ENCODE measurements around the gene ODF2. TPM values are rescaled to one million over a fixed set of nuclear protein-coding genes. Genes with fewer than 3 reads are reported as not detected.
A peak's percentile ranks its signal among the peaks of the same experiment; 100 is the strongest.

The ODF2 gene
- total and polyA plus RNA-seq, 10 of the 15 experiments (the other 5 are each of a cell fraction or from before 2014, with no cell fraction given) = 8.7 to 65.1 (median 38.5) TPM

DNA sequence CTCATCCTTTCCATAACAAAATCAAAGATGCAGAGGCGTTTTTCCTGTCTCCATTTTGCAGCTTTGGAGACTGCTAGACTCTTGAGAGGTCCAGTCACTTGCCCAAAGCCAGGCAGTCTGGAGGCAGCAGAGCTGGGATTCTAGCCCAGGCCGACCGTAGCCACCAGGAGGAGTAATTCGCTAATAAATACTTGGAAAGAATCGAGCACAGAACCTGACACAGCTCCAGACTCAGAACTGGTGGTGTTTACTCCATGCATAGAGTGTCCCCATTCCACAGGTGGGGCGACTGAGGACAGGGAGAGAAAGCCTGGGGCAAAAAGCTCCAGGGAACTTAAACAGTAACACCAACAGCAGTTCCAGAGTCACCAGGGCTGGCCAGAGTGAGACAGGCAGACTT is 45.8 kb upstream of the ODF2 start:
- no peaks in the 10 kb centered on the region for H3K36me3 ChIP-seq (ENCODE audit: control insufficient read depth in 2 of 2, insufficient read depth in 2 of 2, low read length in 1 of 2)
- no TSS peak for BruUV-seq (replicated peaks)
- H3K27ac ChIP-seq (ENCODE audit: control insufficient read depth, insufficient read depth) = no peak overlapping the region
- no peak overlapping the region for H3K9ac ChIP-seq (ENCODE audit: control insufficient read depth, insufficient read depth, low read length)
- H3K4me3 ChIP-seq = no peak overlapping the region
- no peaks in the 10 kb centered on the region for H3K4me1 ChIP-seq (ENCODE audit: control insufficient read depth, insufficient read depth, low read length)
- SMC1A ChIA-PET (ENCODE audit: uncharacterized antibody, unreplicated experiment) = interaction anchor here (0.9 kb wide), 2 partner anchors 14 to 48 kb away, joined by 3 read pairs; no protein-coding TSS in a partner anchor
- FAIRE-seq (no peak), DNase-seq (ENCODE audit: low read depth, low spot score) (no peak), ATAC-seq (no peak)
- no peak overlapping the region for H3K4me2 ChIP-seq (ENCODE audit: control insufficient read depth, insufficient read depth)
- peaks cover 1 to 2% of the 10 kb centered on the region in 2 experiments; a peak in 3 of 4 replicates for H3K27me3 ChIP-seq (replicated peaks in 1 of 2; ENCODE audit: control insufficient read depth in 2 of 2, insufficient read depth in 2 of 2, low read length in 1 of 2)
- intact Hi-C loops (cut with micrococcal nuclease; ENCODE audit: unreplicated experiment) (loop anchor here (5.0 kb wide), 1 partner anchor 48 kb away; no protein-coding TSS in a partner anchor), in situ Hi-C loops (cut with MboI) (no loop called here)
- H4K20me1 ChIP-seq (ENCODE audit: control insufficient read depth, insufficient read depth) = no peaks in the 10 kb centered on the region
- 20% methylated on average over 6 of the region's 6 CpGs for WGBS (ENCODE audit: insufficient coverage, insufficient replicate concordance, low lambda C conversion rate, missing lambda C conversion rate)
- POLR2A ChIA-PET = interaction anchor here (1.2 kb wide), 1 partner anchor 9 kb away, joined by 3 read pairs; no protein-coding TSS in a partner anchor
- no peaks in the 10 kb centered on the region for H3K9me3 ChIP-seq (replicated peaks; ENCODE audit: control insufficient read depth, insufficient read depth, low read length)
- no peaks in the 10 kb centered on the region for H3K79me2 ChIP-seq (ENCODE audit: control insufficient read depth, insufficient read depth, low read length)
- RAD21 ChIA-PET (ENCODE audit: unreplicated experiment) = interaction anchor here (1.0 to 1.3 kb wide), 3 partner anchors 10 to 48 kb away, joined by 3 to 5 read pairs (median 4); partner anchors contain the start of gene CERCAM
- CTCF ChIA-PET = interaction anchor here (0.9 kb wide), 1 partner anchor 10 kb away, joined by 5 read pairs; no protein-coding TSS in a partner anchor
- TF ChIP-seq CTCF (IDR thresholded peaks at IDR 0.05 in 2 of 3, conservative IDR thresholded peaks at IDR 0.05 in 1 of 3; ENCODE audit: control insufficient read depth in 2 of 3, extremely low read depth in 1 of 3, insufficient read depth in 1 of 3, low read depth in 3 of 3, low read length in 3 of 3) = 0 out of 6 replicates have a peak, but pooled peaks of 1 of the 3 experiments have one; percentile 10
- 0 out of 2 replicates have a peak, but pooled peaks have one; percentile 34 for TF ChIP-seq ZBTB33 (IDR thresholded peaks at IDR 0.05)
- no peak for TF ChIP-seq ZNF384 (IDR thresholded peaks at IDR 0.05; ENCODE audit: borderline replicate concordance, low read depth, low read length)
- no peak overlapping the region for H2AFZ ChIP-seq (ENCODE audit: control insufficient read depth, low read depth, low read length)
